OCI-M1 (cell line): ENCODE results near the gene HLA-DQA2.
"Not testable (repeated sequence)": the region's sequence is repeated elsewhere in the genome, so short reads cannot be mapped to it uniquely, and the experiment has no call there.

Experiments
- DNase-seq: peaks from one replicate; lab custom pipeline; 2025; lab: John Stamatoyannopoulos, UW

HLA-DQA2 gene

DNA sequence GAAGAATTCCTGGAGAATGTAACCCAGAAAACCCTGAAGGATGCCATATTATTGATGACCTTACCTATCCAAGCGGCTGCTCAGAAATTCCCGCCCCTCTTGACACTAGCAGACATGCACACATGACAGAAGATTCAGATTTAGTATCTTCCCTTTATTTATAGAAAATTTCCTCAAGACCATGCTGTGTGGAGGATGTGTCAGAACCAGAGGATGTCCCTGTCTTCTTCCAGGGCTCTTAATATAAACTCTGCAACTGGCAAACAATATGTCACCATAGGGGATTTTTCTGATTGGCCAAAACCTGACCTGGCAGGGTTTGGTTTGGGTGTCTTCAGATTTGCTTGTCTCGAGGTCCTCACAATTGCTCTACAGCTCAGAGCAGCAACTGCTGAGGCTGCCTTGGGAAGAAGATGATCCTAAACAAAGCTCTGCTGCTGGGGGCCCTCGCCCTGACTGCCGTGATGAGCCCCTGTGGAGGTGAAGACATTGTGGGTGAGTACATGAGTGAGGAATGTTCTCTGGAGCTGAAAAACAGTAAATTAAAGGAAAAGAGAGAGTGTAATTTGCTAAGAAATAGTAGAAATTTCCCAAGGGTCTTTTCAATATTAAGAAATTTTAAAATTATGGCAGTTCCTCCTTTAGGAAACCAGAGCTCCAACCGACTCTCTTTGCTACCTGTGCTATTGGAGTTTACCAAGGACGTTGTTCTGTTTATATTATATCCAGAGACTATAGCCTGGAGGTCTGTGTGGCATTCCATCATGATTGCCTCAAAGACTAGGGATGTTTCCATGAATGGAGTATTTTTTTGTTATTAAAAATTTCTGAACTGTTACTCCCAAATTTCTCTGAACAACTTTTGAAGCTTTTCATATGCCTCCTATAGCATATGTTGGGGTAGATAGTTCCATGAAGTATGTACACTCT is at the start of gene HLA-DQA2:
TSS of gene HLA-DQA2 (plus strand) at position 361 of the 930 bp plus-strand sequence. CDS start at position 414, 53 bp downstream.
- no peak for DNase-seq

DNA sequence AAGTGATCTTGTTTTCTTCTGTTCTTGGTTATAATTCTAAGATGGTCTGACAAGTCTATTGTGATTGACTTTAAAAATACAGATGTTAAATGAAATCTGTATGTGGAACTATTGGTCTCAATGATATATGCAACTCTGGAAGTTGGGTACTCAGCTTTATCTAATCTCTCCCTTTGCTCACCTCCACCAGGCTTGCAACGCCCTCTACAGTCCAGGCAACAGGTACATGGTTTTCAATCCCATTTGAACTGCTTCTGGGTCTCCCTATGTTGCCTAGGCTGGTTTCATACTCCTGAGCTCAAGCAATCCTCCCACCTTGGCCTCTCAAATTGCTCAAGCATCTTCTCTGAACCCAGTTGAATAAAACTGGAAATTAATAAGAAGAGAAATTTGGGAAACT is 49.2 kb upstream of the HLA-DQA2 start:
- DNase-seq = peak; percentile 75

DNA sequence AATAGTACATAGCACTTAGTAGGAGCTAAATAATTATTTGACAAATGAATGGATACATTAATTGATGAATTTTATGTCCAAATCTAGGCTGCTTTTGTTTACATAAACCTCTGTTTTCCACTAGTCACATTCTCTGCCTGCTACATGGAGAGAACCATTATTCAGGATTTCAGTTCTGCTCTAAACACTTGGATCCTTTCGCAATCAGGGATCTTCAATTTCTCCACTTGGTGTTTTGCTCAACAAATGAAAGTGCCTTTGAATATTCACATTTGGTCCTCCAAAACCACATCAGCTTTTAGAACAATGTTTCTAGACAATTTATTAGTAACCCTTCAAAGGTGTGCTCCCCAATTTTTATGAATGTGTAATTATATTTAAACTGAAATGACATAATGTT is 44.2 kb upstream of the HLA-DQA2 start:
- no peak for DNase-seq

DNA sequence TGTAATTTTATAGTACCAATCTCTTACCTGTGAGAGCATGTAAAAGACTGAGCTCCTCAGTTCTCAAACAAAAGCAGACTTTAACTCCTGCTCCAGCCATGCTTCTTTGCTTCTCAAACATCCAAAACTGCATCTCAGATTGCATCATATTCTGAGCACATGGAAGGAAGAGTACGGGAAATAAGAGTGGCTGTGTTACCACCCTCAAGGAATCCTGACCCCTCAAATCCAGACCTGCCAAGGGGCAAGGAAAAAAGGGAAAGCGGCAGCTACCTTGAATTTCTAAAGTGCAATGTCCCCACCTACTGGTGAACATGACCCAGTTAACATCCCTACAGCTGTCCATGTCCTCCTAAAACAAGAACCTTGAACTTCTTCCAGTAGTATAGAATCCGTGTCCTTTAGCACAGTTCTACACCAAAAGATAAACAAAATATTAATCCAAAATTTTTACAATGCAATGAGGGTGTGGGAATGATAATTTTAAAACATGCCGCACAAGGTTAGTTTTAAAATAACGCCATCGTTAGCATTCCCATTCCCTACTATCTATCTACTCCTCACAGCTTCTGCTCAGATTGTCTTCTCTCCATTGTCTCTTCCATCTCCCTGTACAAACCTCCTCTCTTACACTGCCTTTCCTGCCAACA is 40.7 kb upstream of the HLA-DQA2 start:
- peak; percentile 73 for DNase-seq

DNA sequence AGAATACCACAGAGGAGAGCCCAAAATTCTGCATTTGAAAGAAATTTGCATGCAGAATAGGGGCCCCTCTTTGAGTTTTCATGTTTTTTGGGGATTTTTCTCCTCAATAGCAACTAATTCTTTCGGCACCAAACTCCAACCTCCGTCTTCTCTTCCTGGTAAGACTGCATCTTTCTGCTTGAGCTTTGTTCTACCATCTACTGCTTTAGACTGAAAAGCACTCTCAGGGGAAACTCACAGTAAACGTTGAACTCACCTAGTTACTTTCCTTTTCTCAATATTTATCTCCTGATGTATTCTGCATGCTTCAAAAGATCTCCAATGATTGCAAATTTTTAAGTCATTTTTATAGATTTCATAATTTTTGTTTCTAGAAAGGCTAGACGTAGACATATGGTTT is 37.8 kb upstream of the HLA-DQA2 start:
- no peak for DNase-seq

DNA sequence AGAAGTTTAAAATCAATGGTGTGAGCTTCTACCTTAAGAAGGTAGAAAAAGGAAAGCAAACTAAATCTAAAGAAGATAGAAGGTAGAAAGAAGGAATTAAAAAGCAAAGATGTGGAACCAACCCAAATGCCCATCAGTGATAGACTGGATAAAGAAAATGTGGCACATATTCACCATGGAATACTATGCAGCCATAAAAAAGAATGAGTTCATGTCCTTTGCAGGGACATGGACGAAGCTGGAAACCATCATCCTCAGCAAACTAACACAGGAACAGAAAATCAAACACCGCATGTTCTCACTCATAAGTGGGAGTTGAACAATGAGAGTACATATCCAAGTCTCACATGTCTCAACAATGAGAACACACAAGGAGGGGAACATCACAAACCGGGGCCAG is 36.0 kb upstream of the HLA-DQA2 start:
- not testable (repeated sequence) for DNase-seq

DNA sequence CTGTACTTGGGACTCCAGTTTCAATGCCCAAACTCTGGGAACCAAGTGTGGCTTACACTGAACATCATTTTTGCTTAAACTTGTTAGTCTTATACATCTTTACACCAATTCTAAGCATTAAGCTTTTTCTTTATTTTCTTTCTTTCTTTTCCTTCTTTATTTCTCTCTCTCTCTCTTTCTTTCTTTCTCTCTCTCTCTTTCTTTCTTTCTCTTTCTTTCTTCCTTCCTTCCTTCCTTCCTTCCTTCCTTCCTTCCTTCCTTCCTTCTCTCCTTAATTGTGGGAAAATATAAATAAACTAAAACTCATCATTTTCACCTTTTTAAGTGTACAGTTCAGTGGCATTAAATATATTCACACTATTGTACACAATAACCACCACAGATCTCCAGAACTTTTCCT is 31.6 kb upstream of the HLA-DQA2 start:
- no peak for DNase-seq

DNA sequence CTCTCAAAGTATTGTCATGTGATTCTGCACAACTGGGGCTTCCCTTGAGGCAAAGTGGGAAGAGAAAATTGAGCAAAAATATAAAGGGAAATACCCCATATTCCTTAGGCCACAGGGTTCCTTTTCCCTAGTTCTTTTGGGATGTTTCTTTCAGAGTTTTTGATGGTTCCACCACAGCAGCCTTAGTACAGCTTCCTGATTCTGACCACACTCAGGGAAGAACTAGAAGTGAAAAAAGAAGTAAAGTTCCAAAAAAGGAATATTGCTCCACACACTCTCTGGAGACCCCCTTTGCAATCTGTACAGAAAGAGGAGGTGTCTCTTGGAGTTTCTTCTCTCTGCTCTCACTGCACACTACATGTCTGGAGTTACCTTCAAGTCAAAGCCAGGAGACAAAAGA is 27.9 kb upstream of the HLA-DQA2 start:
- DNase-seq = no peak

DNA sequence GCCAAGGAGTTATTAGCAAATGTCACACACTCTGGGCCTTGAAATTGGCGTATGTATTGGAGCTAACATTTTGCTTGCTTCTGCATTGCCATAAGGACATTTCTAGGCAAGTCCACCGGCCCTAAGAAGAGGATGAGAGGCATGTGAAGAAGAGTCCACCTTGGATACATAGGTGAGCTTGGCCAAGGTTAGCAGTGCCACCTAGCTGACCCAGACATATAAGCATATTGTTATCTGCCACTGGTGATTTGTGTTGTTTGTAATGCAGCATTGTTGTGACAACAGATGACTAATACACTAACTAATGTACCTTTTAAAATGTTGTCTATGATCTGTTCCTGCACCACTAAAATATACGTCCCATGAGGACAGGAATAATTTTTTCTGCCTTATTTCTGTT is 24.8 kb upstream of the HLA-DQA2 start:
- no peak for DNase-seq

DNA sequence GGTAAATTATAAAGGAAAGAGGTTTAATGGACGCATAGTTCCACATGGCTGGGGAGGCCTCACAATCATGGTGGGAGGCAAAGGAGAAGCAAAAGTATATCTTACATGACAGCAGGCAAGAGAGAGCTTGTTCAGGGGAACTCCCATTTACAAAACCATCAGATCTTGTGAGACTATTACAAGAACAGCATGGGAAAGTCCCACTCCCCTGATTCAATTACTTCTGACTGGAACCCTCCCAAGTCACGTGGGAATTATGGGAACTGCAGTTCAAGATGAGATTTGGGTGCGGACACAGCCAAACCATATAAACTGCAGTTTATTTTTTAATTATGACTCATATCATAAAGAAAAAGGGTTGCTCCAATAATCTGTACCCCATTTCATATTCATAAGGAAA is 22.3 kb upstream of the HLA-DQA2 start:
- no peak for DNase-seq

DNA sequence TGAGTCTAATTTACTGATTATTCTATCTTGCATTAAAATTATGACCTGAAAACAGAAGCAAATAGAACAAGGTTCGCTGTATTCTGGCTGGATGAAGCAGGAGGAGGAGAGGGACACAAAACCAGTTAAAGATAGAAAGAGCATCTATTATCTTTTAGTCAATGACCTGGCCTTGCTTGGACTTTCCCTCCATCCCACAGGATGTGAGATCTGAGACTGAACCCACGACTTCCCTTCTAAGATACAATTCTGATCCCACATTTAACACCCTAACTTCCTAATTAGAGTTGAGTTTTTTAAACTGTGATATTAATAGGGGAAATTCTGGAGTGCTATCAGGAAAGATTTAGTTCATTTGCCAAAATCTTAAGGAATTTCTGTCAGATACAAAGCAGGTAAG is 3.1 kb upstream of the HLA-DQA2 start:
- DNase-seq = no peak

DNA sequence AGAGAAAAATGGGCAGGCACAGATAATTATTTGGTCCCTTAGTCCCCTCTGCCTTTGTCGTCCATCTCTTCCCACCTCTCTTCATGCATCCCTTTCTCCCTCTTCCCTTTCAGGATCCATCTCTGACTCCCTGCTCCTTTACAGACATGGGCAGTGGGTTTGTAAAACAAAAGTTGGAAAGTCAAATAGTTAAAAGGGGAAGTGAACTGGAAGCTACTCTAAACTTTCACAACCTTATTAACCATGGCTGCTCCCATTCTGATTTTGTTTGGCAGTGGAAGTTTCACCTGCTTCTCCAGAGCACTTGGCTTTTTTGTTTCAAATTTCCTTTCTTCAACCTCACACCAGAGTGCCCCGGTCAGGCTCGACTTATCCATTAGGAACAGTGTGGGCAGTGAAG is 1.2 kb downstream of the HLA-DQA2 start:
- no peak for DNase-seq

DNA sequence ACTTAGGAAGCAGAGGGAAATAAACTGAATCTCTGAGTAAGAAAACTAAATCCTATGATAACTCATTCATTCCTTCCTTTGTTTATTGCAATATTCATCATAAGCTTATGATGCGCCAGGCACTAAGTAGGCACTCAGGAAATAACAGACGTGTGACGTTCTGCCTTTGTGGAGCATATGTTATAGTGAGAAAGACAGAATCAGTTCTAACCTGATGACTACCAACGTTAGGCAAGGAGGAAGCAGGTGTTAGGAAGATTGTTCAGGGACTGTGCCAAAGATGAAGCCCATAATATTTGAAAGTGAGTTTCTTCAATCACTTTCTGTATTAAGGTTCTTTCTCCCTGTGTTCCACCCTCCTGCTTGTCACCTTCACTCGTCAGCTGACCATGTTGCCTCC is 3.6 kb downstream of the HLA-DQA2 start:
- no peak for DNase-seq

DNA sequence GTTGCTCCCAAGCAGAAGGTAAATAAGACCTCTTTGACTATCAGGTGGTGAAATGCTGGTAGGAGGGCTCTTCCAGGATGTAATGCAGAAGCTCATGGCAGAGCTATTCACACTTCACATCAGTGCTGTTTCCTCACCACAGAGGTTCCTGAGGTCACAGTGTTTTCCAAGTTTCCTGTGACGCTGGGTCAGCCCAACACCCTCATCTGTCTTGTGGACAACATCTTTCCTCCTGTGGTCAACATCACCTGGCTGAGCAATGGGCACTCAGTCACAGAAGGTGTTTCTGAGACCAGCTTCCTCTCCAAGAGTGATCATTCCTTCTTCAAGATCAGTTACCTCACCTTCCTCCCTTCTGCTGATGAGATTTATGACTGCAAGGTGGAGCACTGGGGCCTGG is 4.5 kb downstream of the HLA-DQA2 start:
- DNase-seq = not testable (repeated sequence)

DNA sequence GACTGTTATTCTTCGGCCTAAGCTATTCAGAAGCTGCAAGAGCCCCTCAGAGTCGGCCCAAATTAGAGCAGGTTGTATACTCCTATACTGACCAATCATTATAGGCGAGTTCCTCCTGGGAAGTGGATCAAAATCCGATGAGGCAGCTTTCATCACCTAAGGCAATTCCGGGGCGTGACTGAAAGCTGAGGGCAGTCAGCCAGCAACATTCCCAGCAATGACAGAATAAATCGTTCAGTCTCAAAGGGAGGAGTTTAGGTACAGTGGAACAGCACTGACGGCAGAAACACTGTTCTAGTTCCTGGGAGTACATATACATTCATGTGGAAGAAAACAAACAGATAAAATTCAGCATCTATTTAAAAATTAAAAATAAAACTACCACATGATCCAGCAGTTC is 11.4 kb downstream of the HLA-DQA2 start:
- no peak for DNase-seq

DNA sequence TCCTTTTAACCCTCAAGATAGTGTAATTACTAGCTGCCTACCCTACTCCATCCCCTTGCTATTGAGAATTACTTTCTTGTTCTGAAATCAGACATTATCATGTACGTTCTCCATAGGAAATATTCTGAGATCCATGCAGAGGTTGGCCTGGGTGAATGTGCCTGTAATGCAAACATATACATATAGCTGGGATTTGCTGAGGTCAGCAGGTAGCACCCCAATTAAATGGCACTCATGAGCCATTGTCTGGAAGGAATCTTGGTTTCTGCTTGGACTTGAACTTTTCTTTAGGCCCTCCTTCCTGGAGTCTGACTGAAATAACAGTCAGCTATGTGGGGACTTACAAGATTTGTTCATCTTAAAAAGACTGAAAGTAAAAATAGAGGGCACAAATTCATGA is 18.5 kb downstream of the HLA-DQA2 start:
- no peak for DNase-seq

DNA sequence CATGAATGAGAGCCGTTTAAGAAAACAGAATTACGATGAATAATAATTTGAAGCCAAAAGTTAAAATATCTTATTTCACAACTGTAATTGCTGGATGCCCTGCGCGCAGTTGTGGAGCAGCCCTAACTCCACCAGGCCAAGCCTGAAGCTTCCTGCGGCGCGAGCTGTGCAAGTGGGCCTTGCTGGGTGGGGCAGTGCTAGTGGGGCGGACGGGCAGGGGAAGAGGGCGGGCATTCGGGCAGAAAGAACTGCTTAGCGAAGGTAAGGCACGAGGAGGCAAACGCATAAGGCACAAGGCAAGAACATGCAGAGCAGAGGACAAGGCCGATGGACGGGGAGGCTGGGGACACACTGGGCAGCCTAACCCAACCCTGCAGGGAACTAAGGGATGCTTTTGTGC is 19.9 kb downstream of the HLA-DQA2 start:
- DNase-seq = no peak

DNA sequence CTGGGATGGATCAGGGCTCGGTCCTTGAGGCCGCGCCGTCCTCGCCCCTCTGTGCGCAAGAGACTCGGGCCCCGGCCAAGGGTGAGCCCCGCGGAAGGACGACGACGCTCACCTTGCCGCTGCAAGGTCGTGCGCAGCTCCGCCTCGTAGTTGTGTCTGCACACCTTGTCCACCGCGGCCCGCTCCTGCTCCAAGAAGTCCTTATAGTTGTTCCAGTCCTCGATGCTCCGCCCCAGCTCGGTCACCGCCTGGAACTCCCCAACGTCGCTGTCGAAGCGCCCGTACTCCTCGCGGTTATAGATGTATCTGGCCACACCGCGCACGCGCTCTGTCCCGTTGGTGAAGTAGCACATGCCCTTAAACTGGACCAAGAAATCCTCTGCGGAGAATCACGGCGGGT is 20.4 kb downstream of the HLA-DQA2 start:
- no peak for DNase-seq

DNA sequence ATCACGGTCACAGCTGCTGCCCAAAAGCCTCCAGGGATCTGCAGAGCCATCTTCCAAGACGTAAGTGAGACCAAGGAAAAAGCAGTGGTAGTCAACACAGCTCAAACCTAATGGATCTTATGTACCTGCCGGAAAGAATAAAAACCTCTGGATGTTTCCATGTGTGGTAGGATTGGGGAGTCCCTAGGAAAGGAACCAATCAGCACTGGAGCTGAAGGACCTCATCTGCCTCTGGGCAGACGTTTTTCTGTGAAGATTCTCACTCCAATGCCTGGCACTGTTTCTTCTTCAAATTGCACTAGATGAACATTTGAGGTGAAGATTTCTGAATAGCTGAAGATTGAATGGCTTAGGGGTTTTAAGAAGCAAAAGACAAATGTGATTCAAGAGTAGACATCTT is 22.2 kb downstream of the HLA-DQA2 start, which contains the start of gene HLA-DQB2:
TSS of gene HLA-DQB2 (minus strand) at position 112 of the 400 bp plus-strand sequence. CDS start at position 50, 62 bp downstream.
- DNase-seq = no peak

DNA sequence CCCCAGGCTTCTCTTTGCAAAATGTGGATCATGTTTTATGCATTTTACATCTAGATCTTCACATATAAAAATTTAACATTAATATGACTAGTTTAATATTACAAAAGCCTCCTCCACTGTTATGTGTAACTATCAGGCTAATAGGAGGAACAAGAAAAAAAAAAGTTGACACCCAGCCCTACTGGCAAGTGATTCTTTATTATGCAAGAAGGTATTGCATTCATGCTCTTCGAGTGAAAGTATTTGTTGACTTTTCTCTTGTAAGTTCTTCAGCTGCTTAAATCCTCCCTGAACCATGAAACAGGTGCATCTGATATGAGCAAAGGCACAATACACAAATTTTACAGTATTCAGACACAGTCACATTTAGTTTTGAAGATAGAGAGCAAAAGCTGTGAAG is 22.9 kb downstream of the HLA-DQA2 start:
- no peak for DNase-seq

DNA sequence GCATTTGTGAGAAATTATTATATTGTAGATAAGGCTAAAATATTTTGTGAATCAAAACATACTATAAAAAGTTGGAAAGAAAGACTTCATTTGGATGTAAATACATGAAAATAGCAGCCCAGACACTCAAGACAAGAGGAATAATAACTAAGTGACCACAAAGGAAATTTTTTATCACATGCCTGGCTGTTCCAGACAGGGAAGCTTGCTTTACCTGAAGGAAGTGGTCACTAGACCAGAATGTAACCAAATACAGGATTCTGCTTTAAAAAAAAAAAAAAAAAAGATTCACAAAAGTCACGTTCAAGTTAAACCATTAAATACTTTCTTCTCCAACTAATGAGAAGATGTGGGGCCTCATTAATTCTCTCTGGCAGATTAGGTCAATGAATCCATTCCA is 31.5 kb downstream of the HLA-DQA2 start:
- DNase-seq = no peak

DNA sequence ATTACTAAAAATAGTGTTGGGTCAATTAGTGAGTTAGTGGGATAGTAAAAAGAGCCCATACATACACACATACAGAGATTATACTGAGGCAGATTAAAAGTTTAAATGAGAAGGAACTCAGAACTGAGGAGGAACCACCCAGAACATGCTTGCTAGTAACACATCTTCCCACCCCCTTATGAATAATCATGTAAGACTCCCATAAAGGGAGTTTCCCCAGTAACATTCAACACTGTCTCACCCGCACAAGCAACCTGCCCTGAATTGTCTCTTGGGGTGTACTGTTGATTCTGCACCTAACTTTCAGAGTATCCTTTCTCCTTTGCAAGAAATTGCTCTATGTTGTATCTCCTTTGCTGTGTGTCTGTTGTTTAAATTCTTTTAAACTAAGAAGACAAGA is 33.2 kb downstream of the HLA-DQA2 start:
- peak; percentile 21 for DNase-seq

DNA sequence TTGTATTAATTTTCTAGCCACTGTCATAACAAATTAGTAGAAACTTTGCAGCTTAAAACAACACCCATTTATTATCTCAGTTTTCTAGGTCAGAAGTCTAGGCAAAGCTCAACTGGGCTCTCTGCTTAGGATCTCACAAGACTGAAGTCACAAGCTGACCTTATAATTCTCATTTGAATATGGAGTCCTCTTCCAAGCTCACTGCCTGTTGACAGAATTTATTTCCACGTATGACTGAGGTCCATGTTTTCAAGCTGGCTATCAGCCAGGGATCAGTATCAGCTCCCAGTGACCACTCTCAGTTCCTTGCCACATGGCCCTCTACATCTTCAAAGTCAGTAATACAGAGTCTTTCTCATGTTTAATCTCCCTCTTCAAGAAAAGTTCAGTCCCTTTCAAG is 33.9 kb downstream of the HLA-DQA2 start:
- no peak for DNase-seq
